ENCODE data around the gene TPPP.
"Not testable (repeated sequence)": the region's sequence is repeated elsewhere in the genome, so short reads cannot be mapped to it uniquely, and the experiment has no call there.

The TPPP gene

GRCh38 chr5:693271-694041 is at the start of gene TPPP:
TSS of gene TPPP (minus strand) at chr5:693352. CDS start at chr5:678060, 15,292 bp downstream.
- peak; percentile 80 for DNase-seq (ENCODE audit: low spot score)

GRCh38 chr5:742276-742675 is 49.1 kb upstream of the TPPP start:
- not testable (repeated sequence) for DNase-seq (ENCODE audit: low spot score)

GRCh38 chr5:734145-734544 is 41.0 kb upstream of the TPPP start:
- not testable (repeated sequence) for DNase-seq (ENCODE audit: low spot score)

GRCh38 chr5:732754-733454 is 39.8 kb upstream of the TPPP start:
- not testable (repeated sequence) for DNase-seq (ENCODE audit: low spot score)

- DNase-seq (ENCODE audit: low spot score), result not testable (repeated sequence)
These were observed 36.1 kb upstream of the TPPP start for GRCh38 chr5:729225-729624.

GRCh38 chr5:727087-727486 is 33.9 kb upstream of the TPPP start:
- not testable (repeated sequence) for DNase-seq (ENCODE audit: low spot score)

- DNase-seq (ENCODE audit: low spot score), result not testable (repeated sequence)
These were observed 30.7 kb upstream of the TPPP start for GRCh38 chr5:723865-724264.

GRCh38 chr5:723309-723708 is 30.2 kb upstream of the TPPP start:
- not testable (repeated sequence) for DNase-seq (ENCODE audit: low spot score)

GRCh38 chr5:719379-719778 is 26.2 kb upstream of the TPPP start:
- not testable (repeated sequence) for DNase-seq (ENCODE audit: low spot score)

GRCh38 chr5:717143-717542 is 24.0 kb upstream of the TPPP start:
- DNase-seq (ENCODE audit: low spot score), result no peak

GRCh38 chr5:716740-717139 is 23.6 kb upstream of the TPPP start:
- DNase-seq (ENCODE audit: low spot score), result not testable (repeated sequence)

GRCh38 chr5:715636-716035 is 22.5 kb upstream of the TPPP start:
- DNase-seq (ENCODE audit: low spot score), result not testable (repeated sequence)

GRCh38 chr5:714215-715118 is 21.3 kb upstream of the TPPP start:
- DNase-seq (ENCODE audit: low spot score), result not testable (repeated sequence)

- DNase-seq (ENCODE audit: low spot score), result not testable (repeated sequence)
These were observed 20.5 kb upstream of the TPPP start for GRCh38 chr5:713686-714085.

GRCh38 chr5:708848-709517 is 15.8 kb upstream of the TPPP start:
- DNase-seq (ENCODE audit: low spot score), result not testable (repeated sequence)

GRCh38 chr5:708374-708773 is 15.2 kb upstream of the TPPP start:
- DNase-seq (ENCODE audit: low spot score), result not testable (repeated sequence)

GRCh38 chr5:706127-706526 is 13.0 kb upstream of the TPPP start:
- not testable (repeated sequence) for DNase-seq (ENCODE audit: low spot score)

GRCh38 chr5:696753-697702 is 3.9 kb upstream of the TPPP start:
- DNase-seq (ENCODE audit: low spot score), result peak; percentile 57

- DNase-seq (ENCODE audit: low spot score), result peak; percentile 58
These were observed 3.0 kb upstream of the TPPP start for GRCh38 chr5:696191-696590.

GRCh38 chr5:695475-695874 is 2.3 kb upstream of the TPPP start:
- DNase-seq (ENCODE audit: low spot score), result peak; percentile 18

Measured in left forelimb (tissue), 1 donor.